Muscle layer of duodenum (tissue), 2 donors: Measurements from ENCODE around the gene COA1.
"Not testable (repeated sequence)": the region's sequence is repeated elsewhere in the genome, so short reads cannot be mapped to it uniquely, and the experiment has no call there.

Experiments
- H3K27ac ChIP-seq: one replicate; pipeline ENCODE4 v1.7.0; 2013; ENCODE audit warnings: mild to moderate bottlenecking, low read length
- H3K27me3 ChIP-seq: one replicate; pipeline ENCODE4 v1.7.0; 2013; ENCODE audit warnings: low read depth, mild to moderate bottlenecking, control low read depth, low read length
- H3K36me3 ChIP-seq, 2 donors: one replicate each; pipeline ENCODE4 v1.7.0; 2013; ENCODE audit warnings: low read length in 2 of 2, control low read depth in 1 of 2, mild to moderate bottlenecking in 1 of 2; ENCODE audit not compliant: insufficient read depth in 2 of 2, control insufficient read depth in 1 of 2
- H3K4me1 ChIP-seq, 2 donors: one replicate each; pipeline ENCODE4 v1.7.0; 2013; ENCODE audit warnings: low read length in 2 of 2, mild to moderate bottlenecking in 2 of 2, control low read depth in 1 of 2, moderate library complexity in 1 of 2; ENCODE audit not compliant: insufficient read depth in 2 of 2, control insufficient read depth in 1 of 2
- H3K4me3 ChIP-seq, 2 donors: one replicate each; pipeline ENCODE4 v1.7.0; 2013; ENCODE audit warnings: low read length in 2 of 2, low read depth in 1 of 2, mild to moderate bottlenecking in 1 of 2
- H3K9me3 ChIP-seq, 2 donors: one replicate each; pipeline ENCODE4 v1.7.0; 2013; ENCODE audit warnings: low read length in 2 of 2, control low read depth in 1 of 2, mild to moderate bottlenecking in 1 of 2; ENCODE audit not compliant: control insufficient read depth in 1 of 2
- donor health status: healthy.

COA1 gene, protein sequence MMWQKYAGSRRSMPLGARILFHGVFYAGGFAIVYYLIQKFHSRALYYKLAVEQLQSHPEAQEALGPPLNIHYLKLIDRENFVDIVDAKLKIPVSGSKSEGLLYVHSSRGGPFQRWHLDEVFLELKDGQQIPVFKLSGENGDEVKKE

DNA sequence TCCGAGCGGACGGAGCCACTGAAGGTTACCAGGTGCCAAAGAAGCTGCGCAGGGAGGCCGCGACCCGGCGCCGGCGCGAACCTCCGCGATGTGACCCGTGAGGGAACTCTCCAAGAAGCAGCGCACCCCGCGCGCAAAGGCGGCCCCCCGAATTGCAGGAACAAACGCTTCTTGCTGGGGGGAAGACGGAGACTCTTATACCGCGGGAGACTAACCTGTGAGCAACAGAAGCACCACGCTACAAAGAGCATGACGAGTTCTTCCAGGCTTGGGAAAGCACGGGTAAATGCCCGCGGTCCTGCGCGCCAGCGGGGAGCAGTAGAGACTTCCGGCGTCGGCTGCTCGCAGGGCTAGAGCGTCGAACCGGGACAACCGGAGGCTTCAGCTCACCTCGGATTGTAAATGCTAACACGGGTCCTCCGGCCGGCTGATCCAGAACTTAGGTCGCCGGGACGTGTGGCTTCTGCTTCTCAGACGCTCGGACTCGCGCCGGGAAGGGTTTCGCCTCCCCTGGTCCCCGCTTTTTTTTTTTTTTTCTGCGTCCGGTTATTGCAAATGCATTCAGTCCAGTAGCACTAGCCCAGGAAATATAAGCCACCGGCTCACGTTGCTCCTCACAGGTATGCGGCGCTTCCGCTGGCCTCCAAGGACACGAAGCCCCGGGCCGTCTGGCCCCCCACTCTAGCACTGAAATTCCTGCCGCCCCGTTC lies at the start of gene COA1:
TSS of gene COA1 (minus strand) at position 310 of the 710 bp plus-strand sequence. CDS start 80,909 bp downstream, outside the sequence.
- Histone ChIP-seq H3K27ac (peak within 1 kb of the TSS; percentile 86), H3K4me3 (peak within 1 kb of the TSS; percentile 94 to 96), H3K4me1 (peaks cover 0 to 9% of the 10 kb centered on the region in 2 donors), H3K36me3 (no peaks in the 10 kb centered on the region), H3K9me3 (no peaks in the 10 kb centered on the region), H3K27me3 (no peaks in the 10 kb centered on the region)

DNA sequence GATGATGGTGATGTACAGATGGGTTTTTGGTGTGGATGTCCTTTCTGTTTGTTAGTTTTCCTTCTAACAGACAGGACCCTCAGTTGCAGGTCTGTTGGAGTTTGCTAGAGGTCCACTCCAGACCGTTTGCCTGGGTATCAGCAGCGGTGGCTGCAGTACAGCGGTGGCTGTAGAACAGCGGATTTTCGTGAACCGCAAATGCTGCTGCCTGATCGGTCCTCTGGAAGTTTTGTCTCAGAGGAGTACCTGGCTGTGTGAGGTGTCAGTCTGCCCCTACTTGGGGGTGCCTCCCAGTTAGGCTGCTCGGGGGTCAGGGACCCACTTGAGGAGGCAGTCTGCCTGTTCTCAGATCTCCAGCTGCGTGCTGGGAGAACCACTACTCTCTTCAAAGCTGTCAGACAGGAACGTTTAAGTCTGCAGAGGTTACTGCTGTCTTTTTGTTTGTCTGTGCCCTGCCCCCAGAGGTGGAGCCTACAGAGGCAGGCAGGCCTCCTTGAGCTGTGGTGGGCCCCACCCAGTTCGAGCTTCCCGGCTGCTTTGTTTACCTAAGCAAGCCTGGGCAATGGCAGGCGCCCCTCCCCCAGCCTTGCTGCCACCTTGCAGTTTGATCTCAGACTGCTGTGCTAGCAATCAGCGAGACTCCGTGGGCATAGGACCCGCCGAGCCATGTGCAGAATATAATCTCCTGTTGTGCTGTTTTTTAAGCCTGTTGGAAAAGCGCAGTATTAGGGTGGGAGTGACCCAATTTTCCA lies 49.1 kb upstream of the COA1 start:
- H3K9me3 ChIP-seq, H3K27ac ChIP-seq, H3K27me3 ChIP-seq, H3K36me3 ChIP-seq, H3K4me3 ChIP-seq: not testable (repeated sequence)
- peaks cover 7 to 12% of the 10 kb centered on the region in 2 donors for H3K4me1 ChIP-seq

DNA sequence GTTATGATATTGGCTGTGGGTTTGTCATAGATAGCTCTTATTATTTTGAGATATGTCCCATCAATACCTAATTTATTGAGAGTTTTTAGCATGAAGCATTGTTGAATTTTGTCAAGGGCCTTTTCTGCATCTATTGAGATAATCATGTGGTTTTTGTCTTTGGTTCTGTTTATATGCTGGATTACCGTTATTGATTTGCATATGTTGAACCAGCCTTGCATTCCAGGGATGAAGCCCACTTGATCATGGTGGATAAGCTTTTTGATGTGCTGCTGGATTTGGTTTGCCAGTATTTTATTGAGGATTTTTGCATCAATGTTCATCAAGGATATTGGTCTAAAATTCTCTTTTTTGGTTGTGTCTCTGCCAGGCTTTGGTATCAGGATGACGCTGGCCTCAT lies 45.9 kb upstream of the COA1 start:
- peaks cover 0 to 23% of the 10 kb centered on the region in 2 donors for H3K36me3 ChIP-seq
- H3K4me3 ChIP-seq, H3K9me3 ChIP-seq, H3K4me1 ChIP-seq, H3K27ac ChIP-seq, H3K27me3 ChIP-seq: not testable (repeated sequence)

DNA sequence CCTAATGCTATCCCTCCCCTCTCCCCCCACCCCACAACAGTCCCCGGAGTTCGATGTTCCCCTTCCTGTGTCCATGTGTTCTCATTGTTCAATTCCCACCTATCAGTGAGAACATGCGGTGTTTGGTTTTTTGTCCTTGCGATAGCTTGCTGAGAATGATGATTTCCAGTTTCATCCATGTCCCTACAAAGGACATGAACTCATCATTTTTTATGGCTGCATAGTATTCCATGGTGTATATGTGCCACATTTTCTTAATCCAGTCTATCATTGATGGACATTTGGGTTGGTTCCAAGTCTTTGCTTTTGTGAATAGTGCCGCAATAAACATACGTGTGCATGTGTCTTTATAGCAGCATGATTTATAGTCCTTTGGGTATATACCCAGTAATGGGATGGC lies 43.9 kb upstream of the COA1 start:
- not testable (repeated sequence) for H3K27ac ChIP-seq, H3K4me3 ChIP-seq, H3K27me3 ChIP-seq, H3K9me3 ChIP-seq, H3K4me1 ChIP-seq
- peaks cover 0 to 19% of the 10 kb centered on the region in 2 donors for H3K36me3 ChIP-seq

DNA sequence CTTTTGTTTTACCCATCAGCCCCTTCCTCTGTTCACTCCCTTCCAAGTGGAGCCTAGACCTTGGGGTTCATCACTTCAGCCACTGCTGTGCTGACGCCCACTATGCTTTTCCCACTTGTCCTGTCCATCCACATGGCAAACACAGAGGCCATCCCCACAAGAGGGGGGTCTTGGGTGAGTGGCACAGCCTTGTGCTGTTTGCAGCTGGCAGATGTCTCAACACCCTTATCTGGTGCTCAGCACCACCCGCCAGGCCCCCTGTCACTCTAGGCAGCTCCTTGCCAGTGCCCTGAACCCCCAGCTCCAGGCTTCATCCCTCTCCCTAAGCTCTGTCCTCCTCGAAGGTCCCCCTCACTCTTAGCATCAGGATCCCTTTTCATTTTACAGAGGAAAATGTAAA lies 42.2 kb upstream of the COA1 start:
- Histone ChIP-seq H3K36me3 (peaks cover 0 to 19% of the 10 kb centered on the region in 2 donors), H3K4me3 (no peak overlapping the region), H3K27ac (no peak overlapping the region), H3K4me1 (no peaks in the 10 kb centered on the region), H3K9me3 (no peaks in the 10 kb centered on the region), H3K27me3 (no peaks in the 10 kb centered on the region)

DNA sequence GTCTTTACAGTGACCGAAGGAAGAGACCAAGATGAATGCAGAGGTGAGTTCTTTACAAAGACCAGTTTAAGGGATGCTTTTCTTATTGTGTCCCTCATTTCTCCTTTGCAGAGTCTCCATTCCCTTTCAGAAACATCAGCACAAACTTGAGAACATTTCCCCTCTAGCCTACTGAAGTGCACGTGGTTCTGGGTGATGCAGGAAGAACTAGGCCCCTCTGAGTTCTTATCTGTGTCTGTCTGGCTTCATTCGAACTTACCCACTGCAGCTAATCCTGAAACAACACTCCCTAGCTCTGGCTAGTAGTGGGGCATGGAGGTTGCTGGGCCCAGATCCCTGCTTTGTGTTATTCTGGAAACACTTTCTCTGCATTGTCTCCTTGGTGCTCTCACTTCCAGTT lies 41.8 kb upstream of the COA1 start:
- Histone ChIP-seq H3K4me1 (no peaks in the 10 kb centered on the region), H3K36me3 (peaks cover 0 to 19% of the 10 kb centered on the region in 2 donors), H3K27ac (no peak overlapping the region), H3K27me3 (no peaks in the 10 kb centered on the region), H3K4me3 (no peak overlapping the region), H3K9me3 (no peaks in the 10 kb centered on the region)

DNA sequence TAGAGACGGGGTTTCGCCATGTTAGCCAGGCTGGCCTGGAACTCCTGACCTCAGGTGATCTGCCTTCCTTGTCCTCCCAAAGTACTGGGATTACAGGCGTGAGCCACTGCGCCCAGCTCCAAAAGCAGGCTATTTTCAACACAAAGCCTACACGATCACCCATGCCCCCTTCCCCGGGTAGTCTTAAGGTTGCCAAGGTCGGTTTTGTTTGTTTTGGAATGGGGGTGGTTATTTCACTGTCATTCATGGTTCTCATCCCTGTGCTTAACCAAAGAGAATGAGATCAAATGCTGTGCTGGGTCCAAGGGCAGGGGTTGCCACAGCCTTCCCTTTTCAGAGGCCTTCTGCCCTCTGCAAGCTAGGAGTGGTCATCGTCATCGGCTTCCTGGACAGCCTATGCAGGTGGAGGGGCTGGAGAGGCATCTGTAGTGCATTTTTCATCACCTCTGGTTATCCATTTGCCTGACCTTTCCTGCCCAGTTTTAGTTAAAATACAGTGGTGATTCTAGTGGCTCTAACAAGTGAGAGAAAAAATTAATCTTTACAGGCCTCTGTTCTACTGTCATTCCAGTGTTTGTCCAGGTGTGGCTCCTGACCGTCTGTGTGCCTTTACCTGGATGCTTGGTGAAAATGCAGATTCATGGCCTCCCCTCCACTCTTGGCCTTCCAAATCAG lies 40.6 kb upstream of the COA1 start:
- Histone ChIP-seq H3K4me3 (no peak overlapping the region), H3K27ac (no peak overlapping the region), H3K4me1 (peaks cover under 1 to 7% of the 10 kb centered on the region in 2 donors), H3K36me3 (peaks cover 0 to 19% of the 10 kb centered on the region in 2 donors), H3K27me3 (no peaks in the 10 kb centered on the region), H3K9me3 (no peaks in the 10 kb centered on the region)

DNA sequence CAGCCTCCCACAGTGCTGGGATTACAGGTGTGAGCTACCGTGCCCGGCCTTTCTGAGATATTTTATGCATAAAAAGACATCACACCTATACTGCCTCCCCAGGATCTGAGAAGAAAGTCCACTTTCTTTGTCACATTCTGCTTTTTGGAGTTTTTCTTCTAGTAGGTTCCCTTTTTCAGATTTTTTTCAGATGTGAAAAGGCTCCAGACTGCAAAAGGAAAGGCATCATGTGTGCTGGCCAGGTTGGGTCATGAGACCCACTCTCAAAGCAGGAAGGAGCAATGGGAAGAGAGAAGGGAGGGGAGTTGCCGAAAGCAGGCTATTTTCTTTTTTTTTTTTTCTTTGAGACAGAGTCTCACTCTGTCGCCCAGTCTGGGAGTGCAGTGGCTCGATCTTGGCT lies 40.0 kb upstream of the COA1 start:
- no peaks in the 10 kb centered on the region for H3K27me3 ChIP-seq
- peaks cover 0 to 19% of the 10 kb centered on the region in 2 donors for H3K36me3 ChIP-seq
- no peak overlapping the region for H3K27ac ChIP-seq
- H3K4me3 ChIP-seq, result no peak overlapping the region
- H3K4me1 ChIP-seq, result peaks cover 4 to 13% of the 10 kb centered on the region in 2 donors
- no peaks in the 10 kb centered on the region for H3K9me3 ChIP-seq

DNA sequence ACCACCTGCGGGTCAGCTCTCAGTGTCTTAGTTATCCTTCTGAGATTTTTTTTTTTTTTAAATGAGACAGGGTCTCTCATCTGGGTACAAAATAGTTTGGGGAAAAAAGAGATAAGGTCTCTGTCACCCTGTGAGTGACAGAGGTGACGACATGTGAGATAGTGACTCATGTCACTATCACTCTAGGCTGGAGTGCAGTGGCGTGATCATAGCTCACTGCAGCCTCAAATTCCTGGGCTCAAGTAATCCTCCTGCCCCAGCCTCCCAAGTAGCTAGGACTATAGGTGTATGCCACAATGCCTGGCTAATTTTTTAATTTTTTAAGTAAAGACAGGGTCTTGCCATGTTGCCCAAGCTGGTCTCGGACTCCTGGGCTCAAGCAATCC lies 39.6 kb upstream of the COA1 start:
- H3K36me3 ChIP-seq, result peaks cover 0 to 19% of the 10 kb centered on the region in 2 donors
- no peak overlapping the region for H3K4me3 ChIP-seq
- no peaks in the 10 kb centered on the region for H3K9me3 ChIP-seq
- H3K4me1 ChIP-seq, result peaks cover 4 to 16% of the 10 kb centered on the region in 2 donors
- no peak overlapping the region for H3K27ac ChIP-seq
- H3K27me3 ChIP-seq, result no peaks in the 10 kb centered on the region

DNA sequence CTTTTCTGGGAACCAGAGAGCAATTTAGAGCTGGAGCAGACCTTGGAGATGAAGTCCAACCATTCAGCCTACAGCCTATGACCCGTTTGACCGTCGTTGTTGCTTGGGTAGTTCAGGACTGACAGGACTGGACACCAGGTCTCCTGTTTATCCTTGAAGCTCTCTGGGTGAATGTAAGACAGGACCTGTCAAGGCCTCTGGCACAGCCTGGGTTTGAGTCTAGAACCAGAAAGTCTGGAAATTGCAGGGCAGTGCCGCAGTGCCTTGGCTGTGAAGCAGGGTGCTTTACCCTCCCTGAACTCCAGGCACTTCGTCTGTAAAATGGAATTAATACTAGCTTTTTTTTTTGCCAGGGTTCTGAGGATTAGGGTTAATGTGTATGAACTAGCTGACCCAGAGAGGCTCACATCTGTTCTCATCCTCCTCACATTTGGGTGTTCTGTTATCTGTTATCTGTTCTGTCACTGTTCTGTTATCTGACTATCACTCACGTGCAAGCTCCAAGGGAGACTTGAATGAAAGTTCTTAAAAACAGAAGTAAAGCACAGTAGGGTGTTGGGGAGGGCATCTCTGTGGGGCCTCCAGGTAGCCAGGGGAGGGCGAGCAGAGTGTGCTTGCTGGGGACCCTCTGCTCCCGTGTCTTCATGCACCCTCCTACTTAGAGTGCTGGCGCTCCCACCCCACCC lies 39.0 kb upstream of the COA1 start:
- H3K27me3 ChIP-seq, result no peaks in the 10 kb centered on the region
- H3K27ac ChIP-seq, result no peak overlapping the region
- H3K4me3 ChIP-seq, result no peak overlapping the region
- no peaks in the 10 kb centered on the region for H3K9me3 ChIP-seq
- H3K36me3 ChIP-seq, result peaks cover 0 to 19% of the 10 kb centered on the region in 2 donors
- peaks cover 4 to 21% of the 10 kb centered on the region in 2 donors for H3K4me1 ChIP-seq

DNA sequence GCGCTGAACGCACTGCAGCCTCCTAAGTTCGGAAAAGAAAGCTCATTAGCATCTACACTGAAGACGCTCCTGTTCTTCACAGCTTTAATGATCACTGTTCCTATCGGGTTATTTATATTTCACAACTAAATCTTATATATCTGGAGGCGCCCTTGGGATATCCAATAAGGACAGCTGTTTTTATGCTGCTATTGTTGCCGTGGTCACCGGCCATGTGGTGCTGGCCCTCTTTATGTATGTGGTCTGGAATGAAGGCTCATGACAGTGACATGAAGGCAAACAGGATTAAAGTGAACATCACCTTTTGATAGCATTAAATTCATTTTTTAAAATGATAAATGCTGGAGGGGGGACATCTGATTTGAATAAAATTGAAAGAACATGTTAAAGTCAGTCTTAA lies 38.0 kb upstream of the COA1 start:
- Histone ChIP-seq H3K4me3 (no peak overlapping the region), H3K27ac (no peak overlapping the region), H3K4me1 (peaks cover 4 to 25% of the 10 kb centered on the region in 2 donors), H3K36me3 (peaks cover 0 to 14% of the 10 kb centered on the region in 2 donors), H3K9me3 (no peaks in the 10 kb centered on the region), H3K27me3 (no peaks in the 10 kb centered on the region)
